HepG2 (cell line): ENCODE data around the gene TGM2. TPM values are rescaled to one million over a fixed set of nuclear protein-coding genes. Genes with fewer than 3 reads are reported as not detected.

Source experiments
- EEA1 ChIP-seq: sonication (generic); formaldehyde crosslinking; IDR thresholded peaks from 2 replicates; pipeline ENCODE4 v1.5.1; 2020; ENCODE audit warnings: mild to moderate bottlenecking, missing genetic modification reagents, borderline replicate concordance
- FOSL2 ChIP-seq: sonication (generic); formaldehyde crosslinking; IDR thresholded peaks from 2 replicates; pipeline ENCODE4 v1.4.0; 2020; ENCODE audit warnings: missing genetic modification reagents
- FOXP1 ChIP-seq, 2 experiments: fragments of 450-650 bp in 1 of 2; IDR thresholded peaks; 2 replicates each; pipeline ENCODE4 v1.6.1; 2017 to 2018; ENCODE audit warnings: antibody characterized with exemption in 1 of 2
- HMGA1 ChIP-seq: sonication (generic); formaldehyde crosslinking; conservative IDR thresholded peaks from 2 replicates; pipeline ENCODE4 v1.4.0; 2020; ENCODE audit warnings: missing genetic modification reagents
- HNF1B ChIP-seq: sonication (generic); formaldehyde crosslinking; IDR thresholded peaks from 2 replicates; pipeline ENCODE4 v1.5.1; 2020; ENCODE audit warnings: mild to moderate bottlenecking, moderate library complexity, missing genetic modification reagents
- HNRNPK ChIP-seq: fragments of 200-400 bp; formaldehyde crosslinking; IDR thresholded peaks from 2 replicates; pipeline ENCODE4 v1.6.1; 2018; ENCODE audit warnings: low read length, low read depth, moderate library complexity, mild to moderate bottlenecking; ENCODE audit not compliant: poor library complexity, severe bottlenecking
- KLF16 ChIP-seq, 2 experiments: sonication (generic) in 1 of 2; formaldehyde crosslinking in 1 of 2; IDR thresholded peaks; 2 replicates each; pipeline versions ENCODE4 v1.6.1 to v1.8.0; 2016 to 2023; ENCODE audit warnings: missing genetic modification reagents in 2 of 2, missing compliant biosample characterization in 1 of 2
- PHB2 ChIP-seq: fragments of 450-650 bp; IDR thresholded peaks from 2 replicates; pipeline ENCODE4 v1.6.1; 2018; ENCODE audit not compliant: partially characterized antibody
- POLR2G ChIP-seq: fragments of 200-400 bp; formaldehyde crosslinking; IDR thresholded peaks from 2 replicates; pipeline ENCODE4 v1.6.1; 2018; ENCODE audit warnings: mild to moderate bottlenecking, low read depth, low read length, moderate library complexity
- TBL1XR1 ChIP-seq: fragments of 150-350 bp; IDR thresholded peaks from 2 replicates; pipeline ENCODE4 v1.6.1; 2014; ENCODE audit warnings: borderline replicate concordance, low read length; ENCODE audit not compliant: partially characterized antibody
- U2AF2 ChIP-seq: fragments of 200-400 bp; formaldehyde crosslinking; IDR thresholded peaks from 2 replicates; pipeline ENCODE4 v1.6.1; 2017; ENCODE audit warnings: low read depth, mild to moderate bottlenecking, low read length
- ZBTB37 ChIP-seq: sonication (generic); formaldehyde crosslinking; IDR thresholded peaks from 2 replicates; pipeline ENCODE4 v1.4.0; 2020; ENCODE audit warnings: mild to moderate bottlenecking, missing genetic modification reagents
- ZFY ChIP-seq: sonication (generic); formaldehyde crosslinking; IDR thresholded peaks from 2 replicates; pipeline ENCODE4 v1.4.0; 2020; ENCODE audit warnings: missing genetic modification reagents
- ZNF382 ChIP-seq: sonication (generic); formaldehyde crosslinking; IDR thresholded peaks from 2 replicates; pipeline ENCODE4 v1.5.0; 2020; ENCODE audit warnings: missing genetic modification reagents, mild to moderate bottlenecking, borderline replicate concordance
- ZNF503 ChIP-seq: sonication (generic); formaldehyde crosslinking; IDR thresholded peaks from 2 replicates; pipeline ENCODE4 v1.4.0; 2020; ENCODE audit warnings: missing genetic modification reagents
- polyA plus RNA-seq, 8 experiments: library from polyadenylated mRNA; depleted of rRNA in 3 of 8; stranded (reverse) in 7 of 8; unstranded in 1 of 8; fragments of >200 nt; fragmentation: Illumina TruSeq in 4 of 8; extraction: Trizol in 4 of 8; gene quantifications; 2 replicates each; pipeline versions ENCODE4 v1.2.1 to v1.2.3, GENCODE V29; 2011 to 2016; ENCODE audit warnings: low read depth in 4 of 8, missing spikeins in 1 of 8, mixed read lengths in 1 of 8; ENCODE audit not compliant: insufficient read depth in 1 of 8
- total RNA-seq, 5 experiments: library from RNA; depleted of rRNA; stranded (reverse); fragments of >200 nt; fragmentation: Illumina TruSeq; extraction: Trizol; gene quantifications; 2 replicates each; pipeline ENCODE4 v1.2.3, GENCODE V29; 2016; ENCODE audit warnings: low read depth in 1 of 5
- TF ChIP-seq, protein P1 (sequence below): sonication (generic); formaldehyde crosslinking; IDR thresholded peaks from 2 replicates; pipeline ENCODE4 v1.4.0; 2020; ENCODE audit warnings: mild to moderate bottlenecking, missing genetic modification reagents, borderline replicate concordance
- TF ChIP-seq, protein P2 (sequence below): sonication (generic); formaldehyde crosslinking; IDR thresholded peaks from 2 replicates; pipeline ENCODE4 v1.4.0; 2020; ENCODE audit warnings: mild to moderate bottlenecking, missing genetic modification reagents

The TGM2 gene
- total and polyA plus RNA-seq, 2 of the 13 experiments (the other 11 are each of a cell fraction or from before 2014, with no cell fraction given), result 4.2 to 46.4 TPM

DNA sequence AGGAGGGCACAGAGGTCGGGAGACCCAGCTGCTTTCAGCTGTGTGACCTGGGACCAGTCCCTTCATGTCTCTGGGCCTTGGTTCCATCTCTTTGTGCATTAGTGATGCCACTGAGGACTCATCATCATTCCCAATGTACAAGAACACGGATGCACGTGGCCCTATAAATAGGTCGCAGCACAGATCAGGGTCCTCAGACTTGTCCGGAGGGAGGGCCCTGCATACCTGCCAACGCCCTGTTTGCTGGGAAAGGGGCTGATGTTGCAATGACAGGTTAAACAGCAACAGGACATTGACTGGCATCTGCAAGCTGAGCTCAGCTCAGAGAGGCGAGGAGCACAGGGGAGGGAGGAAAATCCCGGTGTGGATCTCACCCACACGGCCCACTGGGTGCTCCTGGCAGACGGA is 21.8 kb downstream of the TGM2 start (continued):
- TF ChIP-seq, protein P1, sequence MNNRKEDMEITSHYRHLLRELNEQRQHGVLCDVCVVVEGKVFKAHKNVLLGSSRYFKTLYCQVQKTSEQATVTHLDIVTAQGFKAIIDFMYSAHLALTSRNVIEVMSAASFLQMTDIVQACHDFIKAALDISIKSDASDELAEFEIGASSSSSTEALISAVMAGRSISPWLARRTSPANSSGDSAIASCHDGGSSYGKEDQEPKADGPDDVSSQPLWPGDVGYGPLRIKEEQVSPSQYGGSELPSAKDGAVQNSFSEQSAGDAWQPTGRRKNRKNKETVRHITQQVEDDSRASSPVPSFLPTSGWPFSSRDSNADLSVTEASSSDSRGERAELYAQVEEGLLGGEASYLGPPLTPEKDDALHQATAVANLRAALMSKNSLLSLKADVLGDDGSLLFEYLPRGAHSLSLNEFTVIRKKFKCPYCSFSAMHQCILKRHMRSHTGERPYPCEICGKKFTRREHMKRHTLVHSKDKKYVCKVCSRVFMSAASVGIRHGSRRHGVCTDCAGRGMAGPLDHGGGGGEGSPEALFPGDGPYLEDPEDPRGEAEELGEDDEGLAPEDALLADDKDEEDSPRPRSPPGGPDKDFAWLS, result 0 out of 2 replicates have a peak, but pooled peaks have one; percentile 11
- no peak for TF ChIP-seq HMGA1
- no peak for TF ChIP-seq EEA1
- TF ChIP-seq POLR2G, result peak; percentile 56
- no peak for TF ChIP-seq ZNF382 (CRISPR knock-in tag)
- TF ChIP-seq, protein P2, sequence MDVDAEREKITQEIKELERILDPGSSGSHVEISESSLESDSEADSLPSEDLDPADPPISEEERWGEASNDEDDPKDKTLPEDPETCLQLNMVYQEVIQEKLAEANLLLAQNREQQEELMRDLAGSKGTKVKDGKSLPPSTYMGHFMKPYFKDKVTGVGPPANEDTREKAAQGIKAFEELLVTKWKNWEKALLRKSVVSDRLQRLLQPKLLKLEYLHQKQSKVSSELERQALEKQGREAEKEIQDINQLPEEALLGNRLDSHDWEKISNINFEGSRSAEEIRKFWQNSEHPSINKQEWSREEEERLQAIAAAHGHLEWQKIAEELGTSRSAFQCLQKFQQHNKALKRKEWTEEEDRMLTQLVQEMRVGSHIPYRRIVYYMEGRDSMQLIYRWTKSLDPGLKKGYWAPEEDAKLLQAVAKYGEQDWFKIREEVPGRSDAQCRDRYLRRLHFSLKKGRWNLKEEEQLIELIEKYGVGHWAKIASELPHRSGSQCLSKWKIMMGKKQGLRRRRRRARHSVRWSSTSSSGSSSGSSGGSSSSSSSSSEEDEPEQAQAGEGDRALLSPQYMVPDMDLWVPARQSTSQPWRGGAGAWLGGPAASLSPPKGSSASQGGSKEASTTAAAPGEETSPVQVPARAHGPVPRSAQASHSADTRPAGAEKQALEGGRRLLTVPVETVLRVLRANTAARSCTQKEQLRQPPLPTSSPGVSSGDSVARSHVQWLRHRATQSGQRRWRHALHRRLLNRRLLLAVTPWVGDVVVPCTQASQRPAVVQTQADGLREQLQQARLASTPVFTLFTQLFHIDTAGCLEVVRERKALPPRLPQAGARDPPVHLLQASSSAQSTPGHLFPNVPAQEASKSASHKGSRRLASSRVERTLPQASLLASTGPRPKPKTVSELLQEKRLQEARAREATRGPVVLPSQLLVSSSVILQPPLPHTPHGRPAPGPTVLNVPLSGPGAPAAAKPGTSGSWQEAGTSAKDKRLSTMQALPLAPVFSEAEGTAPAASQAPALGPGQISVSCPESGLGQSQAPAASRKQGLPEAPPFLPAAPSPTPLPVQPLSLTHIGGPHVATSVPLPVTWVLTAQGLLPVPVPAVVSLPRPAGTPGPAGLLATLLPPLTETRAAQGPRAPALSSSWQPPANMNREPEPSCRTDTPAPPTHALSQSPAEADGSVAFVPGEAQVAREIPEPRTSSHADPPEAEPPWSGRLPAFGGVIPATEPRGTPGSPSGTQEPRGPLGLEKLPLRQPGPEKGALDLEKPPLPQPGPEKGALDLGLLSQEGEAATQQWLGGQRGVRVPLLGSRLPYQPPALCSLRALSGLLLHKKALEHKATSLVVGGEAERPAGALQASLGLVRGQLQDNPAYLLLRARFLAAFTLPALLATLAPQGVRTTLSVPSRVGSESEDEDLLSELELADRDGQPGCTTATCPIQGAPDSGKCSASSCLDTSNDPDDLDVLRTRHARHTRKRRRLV (CRISPR knock-in tag), result no peak; the same call in 1 of the 2 replicates
- TF ChIP-seq PHB2, result no peak
- no peak for TF ChIP-seq ZBTB37 (CRISPR knock-in tag)
- TF ChIP-seq TBL1XR1, result peak; percentile 79
- TF ChIP-seq FOXP1 (IDR thresholded peaks at IDR 0.05), result peak; percentile 61; the same call in 1 of the 2 replicates
- TF ChIP-seq FOXP1 (CRISPR knock-in tag; IDR thresholded peaks at IDR 0.05), result peak; percentile 98
- peak; percentile 75 for TF ChIP-seq ZFY
- peak; percentile 100 for TF ChIP-seq HNF1B
- TF ChIP-seq FOSL2, result peak; percentile 93
- TF ChIP-seq ZNF503, result peak; percentile 79; the same call in 1 of the 2 replicates
- TF ChIP-seq KLF16 (CRISPR knock-in tag; IDR thresholded peaks at IDR 0.05), result peak in 1 of 2 experiments; percentile 100; a peak in 3 of 4 replicates
- TF ChIP-seq HNRNPK, result no peak
- TF ChIP-seq U2AF2, result no peak; the same call in 1 of the 2 replicates
